Natural killer cell (primary cell): Measurements from ENCODE around the gene FILIP1L. TPM values are rescaled to one million over a fixed set of nuclear protein-coding genes. Genes with fewer than 3 reads are reported as not detected.
"Not testable (repeated sequence)": the region's sequence is repeated elsewhere in the genome, so short reads cannot be mapped to it uniquely, and the experiment has no call there.

Experiments
- ATAC-seq, 3 donors: fragments of 150-1000 bp in 2 of 3; fragments of 200-7000 bp in 1 of 3; cut with Tn5 transposase; 1 replicate in 1 of 3; 2 replicates in 2 of 3; pipeline ENCODE4 v1.10.0; 2021; ENCODE audit warnings: mild to moderate bottlenecking in 2 of 3, moderate library complexity in 2 of 3
- DNase-seq, 2 donors: peaks; one replicate each; pipeline versions ENCODE4 v3.0.0 to v3.0.0-alpha.2; 2013 to 2021; ENCODE audit warnings: mixed read lengths in 1 of 2
- H3K27ac ChIP-seq: one replicate; pipeline ENCODE4 v1.5.1; 2013; ENCODE audit warnings: mild to moderate bottlenecking, low read length
- H3K27me3 ChIP-seq: one replicate; pipeline ENCODE4 v1.6.1; 2013; ENCODE audit warnings: low read length; ENCODE audit not compliant: control insufficient read depth, insufficient read depth
- H3K36me3 ChIP-seq: one replicate; pipeline ENCODE4 v1.6.1; 2013; ENCODE audit warnings: low read length; ENCODE audit not compliant: control insufficient read depth, insufficient read depth
- H3K4me1 ChIP-seq: one replicate; pipeline ENCODE4 v1.6.1; 2013; ENCODE audit warnings: low read length; ENCODE audit not compliant: control insufficient read depth, insufficient read depth
- H3K4me3 ChIP-seq: one replicate; pipeline ENCODE4 v1.5.1; 2013; ENCODE audit warnings: low read length
- H3K9me3 ChIP-seq: one replicate; pipeline ENCODE4 v1.6.1; 2013; ENCODE audit warnings: low read length; ENCODE audit not compliant: control insufficient read depth, insufficient read depth
- H3K27ac Mint-ChIP-seq, 2 donors: one replicate each; pipeline ENCODE4 v1.8.0; 2022; ENCODE audit warnings: mild to moderate bottlenecking in 2 of 2, mixed read lengths in 2 of 2, moderate library complexity in 1 of 2
- H3K27me3 Mint-ChIP-seq, 2 donors: one replicate each; pipeline ENCODE4 v1.8.0; 2022; ENCODE audit warnings: low read depth in 2 of 2, mixed read lengths in 2 of 2
- H3K36me3 Mint-ChIP-seq: one replicate; pipeline ENCODE4 v1.8.0; 2022; ENCODE audit warnings: mixed read lengths
- H3K4me1 Mint-ChIP-seq, 2 donors: one replicate each; pipeline ENCODE4 v1.8.0; 2022; ENCODE audit warnings: mixed read lengths in 2 of 2
- H3K4me3 Mint-ChIP-seq: one replicate; pipeline ENCODE4 v1.8.0; 2022; ENCODE audit warnings: mild to moderate bottlenecking, moderate library complexity, mixed read lengths
- H3K9me3 Mint-ChIP-seq, 2 donors: one replicate each; pipeline ENCODE4 v1.8.0; 2022; ENCODE audit warnings: mixed read lengths in 2 of 2
- CTCF ChIP-seq: fragments of 200-600 bp; IDR thresholded peaks from one replicate; pipeline ENCODE4 v1.8.0; 2022; ENCODE audit warnings: antibody characterized with exemption
- WGBS: methylation state at CpG from one replicate; pipeline ENCODE4 v1.1.7; 2013; ENCODE audit warnings: missing lambda C conversion rate; ENCODE audit not compliant: insufficient coverage; 5-methylcytosine and 5-hydroxymethylcytosine counted together
- intact Hi-C: fragments of 100-400 bp; cut with micrococcal nuclease; formaldehyde crosslinking; loops from one replicate; pipeline ENCODE4 v1.14.2; 2022
- total RNA-seq, 4 donors: library from RNA; stranded (reverse); fragments of 120-200 nt in 1 of 4; gene quantifications; one replicate each; pipeline versions ENCODE4 v1.2.3 to v1.2.4, GENCODE V29; 2013 to 2022

FILIP1L gene
- total RNA-seq, 3 donors from 2014 or later (not counting 1 experiment from before 2014, with no cell fraction given), result 0.12 TPM; not detected in 2

DNA sequence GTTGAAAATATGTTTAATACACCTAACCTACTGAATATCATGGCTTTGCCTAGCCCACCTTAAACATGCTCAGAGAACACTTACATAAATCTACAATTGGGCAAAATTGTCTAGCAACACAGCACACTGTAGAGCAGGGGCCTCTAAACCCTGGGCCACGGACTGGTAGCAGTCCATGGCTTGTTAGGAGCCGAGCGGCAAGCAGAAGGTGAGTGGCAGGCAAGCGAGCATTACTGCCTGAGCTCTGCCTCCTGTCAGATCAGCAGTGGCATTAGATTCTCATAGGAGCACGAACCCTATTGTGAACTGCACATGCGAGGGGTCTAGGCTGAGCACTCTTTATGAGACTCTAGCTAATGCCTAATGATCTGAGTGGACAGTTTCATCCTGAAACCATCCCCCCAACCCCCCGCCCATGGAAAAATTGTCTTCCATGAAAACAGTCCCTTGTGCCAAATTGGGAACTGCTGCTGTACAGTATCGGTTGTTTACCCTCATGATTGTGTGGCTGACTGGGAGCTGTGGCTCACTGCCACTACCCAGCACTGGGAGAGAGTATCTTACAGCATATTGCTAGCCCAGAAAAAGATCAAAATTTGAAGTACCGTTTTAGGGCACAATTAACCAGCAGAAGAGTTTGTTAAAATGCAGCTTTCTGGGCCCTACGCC lies 270.6 kb downstream of the FILIP1L start:
- intact Hi-C loops, result no loop called here
- Histone ChIP-seq H3K9me3 (no peaks in the 10 kb centered on the region), H3K4me1 (no peaks in the 10 kb centered on the region), H3K27me3 (no peaks in the 10 kb centered on the region), H3K4me3 (no peak overlapping the region), H3K36me3 (no peaks in the 10 kb centered on the region), H3K27ac (no peak overlapping the region)
- DNase-seq (no peak), ATAC-seq (no peak)
- 88% methylated on average over 10 of the region's 10 CpGs for WGBS
- Mint-ChIP-seq H3K4me3 (no peak overlapping the region), H3K9me3 (no peaks in the 10 kb centered on the region), H3K4me1 (no peaks in the 10 kb centered on the region), H3K36me3 (no peaks in the 10 kb centered on the region), H3K27me3 (no peaks in the 10 kb centered on the region), H3K27ac (no peak overlapping the region)
- peak; percentile 2 for TF ChIP-seq CTCF

GRCh38 chr3:99842826-99843589 lies 271.3 kb downstream of the FILIP1L start:
- H3K36me3 Mint-ChIP-seq, result no peaks in the 10 kb centered on the region
- TF ChIP-seq CTCF, result peak; percentile 25
- WGBS, result no CpG with 5 or more reads among the region's 2 CpGs
- DNase-seq (peak in 1 of 2 donors; percentile 15), ATAC-seq (no peak)
- H3K4me1 Mint-ChIP-seq, result no peaks in the 10 kb centered on the region
- Histone ChIP-seq H3K4me3 (no peak overlapping the region), H3K36me3 (no peaks in the 10 kb centered on the region), H3K27ac (no peak overlapping the region), H3K4me1 (no peaks in the 10 kb centered on the region), H3K27me3 (no peaks in the 10 kb centered on the region), H3K9me3 (no peaks in the 10 kb centered on the region)
- no peak overlapping the region for H3K4me3 Mint-ChIP-seq
- H3K27ac Mint-ChIP-seq, result no peak overlapping the region
- H3K27me3 Mint-ChIP-seq, result no peaks in the 10 kb centered on the region
- no peaks in the 10 kb centered on the region for H3K9me3 Mint-ChIP-seq
- intact Hi-C loops, result no loop called here

DNA sequence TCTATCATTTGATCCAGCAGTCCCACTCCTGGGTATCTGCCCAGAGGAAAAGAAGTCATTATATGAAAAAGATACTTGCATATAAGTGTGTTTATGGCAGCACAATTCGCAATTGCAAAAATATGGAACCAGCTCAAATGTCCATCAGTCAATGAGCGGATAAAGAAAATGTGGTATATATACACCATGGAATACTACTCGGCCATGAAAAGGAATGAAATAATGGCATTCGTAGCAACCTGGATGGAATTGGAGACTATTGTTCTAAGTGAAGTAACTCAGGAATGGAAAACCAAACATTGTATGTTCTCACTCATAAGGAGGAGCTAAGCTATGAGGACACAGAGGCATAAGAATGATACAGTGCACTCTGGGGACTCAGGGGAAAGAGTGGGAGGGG lies 272.4 kb downstream of the FILIP1L start:
- H3K36me3 Mint-ChIP-seq, DNase-seq, H3K27me3 ChIP-seq, H3K4me1 ChIP-seq, H3K27me3 Mint-ChIP-seq, H3K4me3 Mint-ChIP-seq, H3K4me3 ChIP-seq, H3K9me3 ChIP-seq, H3K27ac ChIP-seq, H3K9me3 Mint-ChIP-seq, H3K27ac Mint-ChIP-seq, H3K36me3 ChIP-seq, ATAC-seq, intact Hi-C loops, H3K4me1 Mint-ChIP-seq: not testable (repeated sequence)
- 97% methylated on average over 4 of the region's 4 CpGs for WGBS

- WGBS, result 63% methylated on average over 1 of the region's 1 CpG
- Mint-ChIP-seq H3K4me3 (no peak overlapping the region), H3K27me3 (no peaks in the 10 kb centered on the region), H3K4me1 (no peaks in the 10 kb centered on the region), H3K9me3 (no peaks in the 10 kb centered on the region), H3K36me3 (no peaks in the 10 kb centered on the region), H3K27ac (no peak overlapping the region)
- Histone ChIP-seq H3K27me3 (no peaks in the 10 kb centered on the region), H3K27ac (no peak overlapping the region), H3K4me1 (no peaks in the 10 kb centered on the region), H3K4me3 (no peak overlapping the region), H3K36me3 (no peaks in the 10 kb centered on the region), H3K9me3 (no peaks in the 10 kb centered on the region)
- ATAC-seq (no peak), DNase-seq (no peak)
- intact Hi-C loops, result no loop called here
- no peak for TF ChIP-seq CTCF
These were observed 274.7 kb downstream of the FILIP1L start for GRCh38 chr3:99839613-99840012.
